PFSK-1 (cell line): ENCODE data around the gene NAV3.

Source experiments
- FOXP2 ChIP-seq: optimal IDR thresholded peaks from 2 replicates; pipeline ENCODE3; 2011; ENCODE audit warnings: borderline replicate concordance, control low read depth, inconsistent platforms; ENCODE audit not compliant: insufficient read depth; ENCODE audit errors: extremely low read length, extremely low read depth
- POLR2AphosphoS5 ChIP-seq: IDR thresholded peaks from 2 replicates; pipeline ENCODE4 v1.6.1; 2012; ENCODE audit warnings: low read depth, mild to moderate bottlenecking, control low read depth, low read length, moderate library complexity
- SIN3A ChIP-seq: IDR thresholded peaks from 2 replicates; pipeline ENCODE4 v1.6.1; 2012; ENCODE audit warnings: mild to moderate bottlenecking, low read length, moderate library complexity, borderline replicate concordance; ENCODE audit not compliant: insufficient read depth
- TAF1 ChIP-seq: IDR thresholded peaks from 2 replicates; pipeline ENCODE4 v1.6.1; 2012; ENCODE audit warnings: low read length, control low read depth, borderline replicate concordance; ENCODE audit not compliant: insufficient read depth
- TF ChIP-seq, protein P1 (sequence below), 2 experiments: IDR thresholded peaks; 2 replicates each; pipeline versions ENCODE4 v1.6.1 to v1.8.0; 2011 to 2012; ENCODE audit warnings: low read depth in 2 of 2, low read length in 2 of 2, control low read depth in 1 of 2, inconsistent platforms in 1 of 2, mild to moderate bottlenecking in 1 of 2, moderate library complexity in 1 of 2; ENCODE audit not compliant: insufficient read depth in 1 of 2

Gene NAV3

DNA sequence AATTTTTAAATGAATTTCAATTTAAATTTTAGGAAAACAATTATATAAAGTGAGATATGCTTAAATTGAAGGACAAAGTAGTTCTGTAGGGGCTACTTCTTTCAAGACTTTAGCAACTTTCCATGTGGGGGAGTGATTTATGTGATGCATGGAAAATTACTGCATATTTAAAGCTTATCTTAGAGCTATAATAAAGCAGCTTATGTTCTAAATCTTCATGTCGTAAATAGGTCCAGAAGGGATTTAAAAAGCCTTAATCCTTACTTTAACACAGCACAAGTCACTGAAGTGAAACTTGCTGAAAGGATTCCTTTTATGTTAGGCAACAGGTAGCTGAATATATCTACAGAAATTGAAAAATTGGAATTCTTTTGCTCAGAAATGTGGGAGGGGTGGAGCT lies 340.4 kb downstream of the NAV3 start:
- TF ChIP-seq TAF1 = no peak

DNA sequence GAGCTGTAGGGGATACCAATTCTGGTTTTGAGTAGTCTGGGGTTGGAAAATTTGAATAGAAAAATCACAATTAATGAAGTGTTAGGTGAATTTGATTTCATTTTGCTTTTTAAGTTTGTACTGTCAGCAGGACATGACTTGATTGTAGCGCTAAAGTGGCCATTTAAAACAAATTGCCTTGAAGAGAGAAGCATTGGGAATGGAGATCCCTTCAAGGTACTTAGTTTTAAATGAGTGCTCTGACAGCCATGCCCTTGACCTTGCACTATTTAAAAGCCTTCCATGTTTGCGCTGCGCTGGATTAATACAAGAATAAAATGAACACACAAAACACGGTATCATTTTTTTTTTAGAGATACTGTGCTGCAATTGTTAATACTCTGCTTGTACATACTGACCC lies 345.9 kb downstream of the NAV3 start:
- TF ChIP-seq POLR2AphosphoS5 = no peak
- no peak for TF ChIP-seq TAF1
- TF ChIP-seq FOXP2 = no peak
- TF ChIP-seq, protein P1, sequence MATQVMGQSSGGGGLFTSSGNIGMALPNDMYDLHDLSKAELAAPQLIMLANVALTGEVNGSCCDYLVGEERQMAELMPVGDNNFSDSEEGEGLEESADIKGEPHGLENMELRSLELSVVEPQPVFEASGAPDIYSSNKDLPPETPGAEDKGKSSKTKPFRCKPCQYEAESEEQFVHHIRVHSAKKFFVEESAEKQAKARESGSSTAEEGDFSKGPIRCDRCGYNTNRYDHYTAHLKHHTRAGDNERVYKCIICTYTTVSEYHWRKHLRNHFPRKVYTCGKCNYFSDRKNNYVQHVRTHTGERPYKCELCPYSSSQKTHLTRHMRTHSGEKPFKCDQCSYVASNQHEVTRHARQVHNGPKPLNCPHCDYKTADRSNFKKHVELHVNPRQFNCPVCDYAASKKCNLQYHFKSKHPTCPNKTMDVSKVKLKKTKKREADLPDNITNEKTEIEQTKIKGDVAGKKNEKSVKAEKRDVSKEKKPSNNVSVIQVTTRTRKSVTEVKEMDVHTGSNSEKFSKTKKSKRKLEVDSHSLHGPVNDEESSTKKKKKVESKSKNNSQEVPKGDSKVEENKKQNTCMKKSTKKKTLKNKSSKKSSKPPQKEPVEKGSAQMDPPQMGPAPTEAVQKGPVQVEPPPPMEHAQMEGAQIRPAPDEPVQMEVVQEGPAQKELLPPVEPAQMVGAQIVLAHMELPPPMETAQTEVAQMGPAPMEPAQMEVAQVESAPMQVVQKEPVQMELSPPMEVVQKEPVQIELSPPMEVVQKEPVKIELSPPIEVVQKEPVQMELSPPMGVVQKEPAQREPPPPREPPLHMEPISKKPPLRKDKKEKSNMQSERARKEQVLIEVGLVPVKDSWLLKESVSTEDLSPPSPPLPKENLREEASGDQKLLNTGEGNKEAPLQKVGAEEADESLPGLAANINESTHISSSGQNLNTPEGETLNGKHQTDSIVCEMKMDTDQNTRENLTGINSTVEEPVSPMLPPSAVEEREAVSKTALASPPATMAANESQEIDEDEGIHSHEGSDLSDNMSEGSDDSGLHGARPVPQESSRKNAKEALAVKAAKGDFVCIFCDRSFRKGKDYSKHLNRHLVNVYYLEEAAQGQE (IDR thresholded peaks at IDR 0.05; ENCODE audit: insufficient read depth in 1 of 2, low read depth in 2 of 2, low read length in 2 of 2) = no peak
- TF ChIP-seq SIN3A = no peak

DNA sequence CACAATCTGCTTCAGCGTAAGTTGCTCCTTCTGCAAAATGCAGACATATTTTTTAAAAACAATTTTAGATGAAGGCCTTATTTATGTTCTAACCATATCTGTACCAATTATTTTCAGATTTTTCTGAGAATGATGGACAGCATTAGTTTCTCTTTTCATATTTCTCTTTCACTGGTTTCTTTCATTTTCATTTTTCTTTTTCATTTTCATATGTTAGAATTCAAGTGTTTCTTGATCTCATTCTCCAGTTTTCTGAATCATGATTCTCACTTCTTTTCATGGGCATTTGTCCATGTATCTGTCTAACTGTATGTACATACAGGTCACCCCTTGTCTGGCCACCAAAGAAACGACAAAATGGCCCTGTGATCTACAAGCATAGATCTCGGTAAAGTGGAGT lies 346.6 kb downstream of the NAV3 start:
- TF ChIP-seq, protein P1 (IDR thresholded peaks at IDR 0.05; ENCODE audit: insufficient read depth in 1 of 2, low read depth in 2 of 2, low read length in 2 of 2) = no peak
- TF ChIP-seq FOXP2 (no peak), TAF1 (no peak), POLR2AphosphoS5 (no peak), SIN3A (no peak)

DNA sequence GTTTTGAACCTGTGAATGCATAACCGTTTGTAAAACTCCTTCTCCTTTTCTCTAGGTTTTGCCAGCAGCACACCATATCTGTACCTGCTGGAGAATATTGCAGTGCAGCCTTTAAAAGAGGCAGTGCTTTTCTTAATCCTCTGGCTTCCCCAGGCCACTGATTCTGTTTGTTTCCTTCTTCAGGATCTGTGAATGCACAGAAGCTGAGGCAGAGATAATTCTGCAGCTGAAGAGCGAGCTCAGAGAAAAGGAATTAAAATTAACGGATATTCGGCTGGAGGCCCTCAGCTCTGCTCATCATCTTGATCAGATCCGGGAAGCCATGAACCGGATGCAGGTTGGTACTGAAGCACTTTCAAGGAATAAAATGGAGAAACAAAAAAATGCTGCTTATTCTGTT lies 348.7 kb downstream of the NAV3 start:
- TF ChIP-seq FOXP2 (no peak), POLR2AphosphoS5 (no peak), TAF1 (no peak), SIN3A (no peak)
- TF ChIP-seq, protein P1 (IDR thresholded peaks at IDR 0.05; ENCODE audit: insufficient read depth in 1 of 2, low read depth in 2 of 2, low read length in 2 of 2) = no peak

DNA sequence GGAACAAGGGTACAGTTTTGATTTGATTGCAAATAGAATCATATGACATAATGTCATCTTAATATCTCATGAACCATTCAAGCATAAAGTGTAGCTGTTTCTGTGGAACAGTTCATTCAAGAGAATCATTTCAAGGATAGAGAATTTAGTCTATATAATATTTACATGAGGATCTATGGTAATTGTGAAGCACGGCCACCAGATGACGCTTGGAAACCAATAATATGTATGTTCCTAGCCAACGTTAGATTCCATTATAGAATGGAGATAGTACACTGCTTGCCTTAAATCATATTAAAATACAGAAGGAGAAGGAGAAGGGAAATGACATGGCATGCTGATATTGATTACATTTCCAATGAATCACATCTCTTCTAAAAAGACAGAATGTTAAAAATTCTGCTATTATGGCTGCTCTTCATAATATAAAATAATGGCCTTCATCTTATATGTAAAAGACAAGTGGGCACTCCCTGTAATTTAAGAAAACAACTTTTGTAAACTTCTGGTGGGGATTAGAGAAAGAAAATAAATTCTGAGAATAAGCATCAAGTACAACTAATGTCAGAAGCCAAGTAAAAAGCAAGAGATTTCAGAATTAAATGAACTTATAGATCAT lies 351.0 kb downstream of the NAV3 start:
- TF ChIP-seq SIN3A = no peak
- TF ChIP-seq, protein P1 (IDR thresholded peaks at IDR 0.05; ENCODE audit: insufficient read depth in 1 of 2, low read depth in 2 of 2, low read length in 2 of 2) = no peak
- TF ChIP-seq FOXP2 = no peak
- TF ChIP-seq POLR2AphosphoS5 = no peak
- no peak for TF ChIP-seq TAF1
